SU-DHL-6 (cell line): Measurements from ENCODE around the gene ANKRD55.

ENCODE experiments used
- EZH2phosphoT487 ChIP-seq: fragments of 200-600 bp; sonication (generic), shearing (Covaris generic); conservative IDR thresholded peaks from 2 replicates; pipeline ENCODE4 v1.6.1; 2018; ENCODE audit warnings: mild to moderate bottlenecking, antibody characterized with exemption, low read length, moderate library complexity, mixed read lengths
- TF ChIP-seq, protein P1 (sequence below): fragments of 200-600 bp; sonication (generic); IDR thresholded peaks from one replicate; pipeline ENCODE4 v1.5.1; 2017; ENCODE audit warnings: antibody characterized with exemption, mild to moderate bottlenecking, low read length, moderate library complexity; ENCODE audit not compliant: insufficient read depth, poor library complexity, severe bottlenecking

DNA sequence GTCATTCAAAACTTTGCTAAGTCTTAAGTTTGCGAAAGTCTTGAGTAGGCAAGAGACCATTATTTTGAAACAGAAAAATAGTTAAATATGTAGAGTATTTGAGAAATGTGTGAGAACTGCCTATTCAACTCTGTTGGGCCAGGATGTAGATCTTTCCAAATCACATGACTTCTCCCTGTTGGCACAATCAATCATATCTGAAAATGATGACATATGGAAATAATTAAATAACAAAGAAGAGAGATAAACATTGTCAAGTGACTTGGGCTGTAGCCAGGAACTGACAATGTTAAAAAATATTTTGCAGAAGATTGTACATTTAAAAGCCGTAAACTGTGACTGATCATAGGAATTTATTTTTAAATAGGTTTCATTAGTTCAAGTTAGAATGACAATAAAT lies 133.8 kb downstream of the ANKRD55 start:
- TF ChIP-seq, protein P1, sequence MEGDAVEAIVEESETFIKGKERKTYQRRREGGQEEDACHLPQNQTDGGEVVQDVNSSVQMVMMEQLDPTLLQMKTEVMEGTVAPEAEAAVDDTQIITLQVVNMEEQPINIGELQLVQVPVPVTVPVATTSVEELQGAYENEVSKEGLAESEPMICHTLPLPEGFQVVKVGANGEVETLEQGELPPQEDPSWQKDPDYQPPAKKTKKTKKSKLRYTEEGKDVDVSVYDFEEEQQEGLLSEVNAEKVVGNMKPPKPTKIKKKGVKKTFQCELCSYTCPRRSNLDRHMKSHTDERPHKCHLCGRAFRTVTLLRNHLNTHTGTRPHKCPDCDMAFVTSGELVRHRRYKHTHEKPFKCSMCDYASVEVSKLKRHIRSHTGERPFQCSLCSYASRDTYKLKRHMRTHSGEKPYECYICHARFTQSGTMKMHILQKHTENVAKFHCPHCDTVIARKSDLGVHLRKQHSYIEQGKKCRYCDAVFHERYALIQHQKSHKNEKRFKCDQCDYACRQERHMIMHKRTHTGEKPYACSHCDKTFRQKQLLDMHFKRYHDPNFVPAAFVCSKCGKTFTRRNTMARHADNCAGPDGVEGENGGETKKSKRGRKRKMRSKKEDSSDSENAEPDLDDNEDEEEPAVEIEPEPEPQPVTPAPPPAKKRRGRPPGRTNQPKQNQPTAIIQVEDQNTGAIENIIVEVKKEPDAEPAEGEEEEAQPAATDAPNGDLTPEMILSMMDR, result no peak
- no peak for TF ChIP-seq EZH2phosphoT487
